IPS-18a (cell line): Measurements from ENCODE around the gene CPB2.

Experiments
- H3K27ac ChIP-seq: one replicate; pipeline ENCODE4 v1.5.1; 2013; ENCODE audit warnings: low read length
- H3K27me3 ChIP-seq: one replicate; pipeline ENCODE4 v1.6.1; 2013; ENCODE audit warnings: mild to moderate bottlenecking, low read length; ENCODE audit not compliant: control insufficient read depth, insufficient read depth
- H3K36me3 ChIP-seq: one replicate; pipeline ENCODE4 v1.6.1; 2013; ENCODE audit warnings: low read depth, low read length; ENCODE audit not compliant: control insufficient read depth
- H3K4me1 ChIP-seq: one replicate; pipeline ENCODE4 v1.6.1; 2013; ENCODE audit warnings: low read depth, low read length; ENCODE audit not compliant: control insufficient read depth
- H3K4me3 ChIP-seq: one replicate; pipeline ENCODE4 v1.5.1; 2013; ENCODE audit warnings: low read length
- H3K9ac ChIP-seq: one replicate; pipeline ENCODE4 v1.6.1; 2013; ENCODE audit warnings: mild to moderate bottlenecking, low read length, moderate library complexity
- H3K9me3 ChIP-seq: one replicate; pipeline ENCODE4 v1.6.1; 2013; ENCODE audit warnings: low read depth, low read length; ENCODE audit not compliant: control insufficient read depth

The CPB2 gene

GRCh38 chr13:46104868-46105267 is at the start of gene CPB2:
Gene CPB2, minus strand, starts transcription at chr13:46105033. Its CDS starts 24 bp downstream, at chr13:46105009.
- Histone ChIP-seq H3K27ac (no peak within 1 kb of the TSS), H3K9ac (no peak within 1 kb of the TSS), H3K36me3 (no peaks in the 10 kb centered on the region), H3K9me3 (no peaks in the 10 kb centered on the region), H3K4me1 (no peaks in the 10 kb centered on the region), H3K4me3 (no peak within 1 kb of the TSS), H3K27me3 (no peaks in the 10 kb centered on the region)

GRCh38 chr13:46154136-46154801 is 49.4 kb upstream of the CPB2 start:
- Histone ChIP-seq H3K36me3 (no peaks in the 10 kb centered on the region), H3K9me3 (no peaks in the 10 kb centered on the region), H3K4me1 (no peaks in the 10 kb centered on the region), H3K27ac (no peak overlapping the region), H3K27me3 (no peaks in the 10 kb centered on the region), H3K4me3 (no peak overlapping the region), H3K9ac (no peak overlapping the region)

DNA sequence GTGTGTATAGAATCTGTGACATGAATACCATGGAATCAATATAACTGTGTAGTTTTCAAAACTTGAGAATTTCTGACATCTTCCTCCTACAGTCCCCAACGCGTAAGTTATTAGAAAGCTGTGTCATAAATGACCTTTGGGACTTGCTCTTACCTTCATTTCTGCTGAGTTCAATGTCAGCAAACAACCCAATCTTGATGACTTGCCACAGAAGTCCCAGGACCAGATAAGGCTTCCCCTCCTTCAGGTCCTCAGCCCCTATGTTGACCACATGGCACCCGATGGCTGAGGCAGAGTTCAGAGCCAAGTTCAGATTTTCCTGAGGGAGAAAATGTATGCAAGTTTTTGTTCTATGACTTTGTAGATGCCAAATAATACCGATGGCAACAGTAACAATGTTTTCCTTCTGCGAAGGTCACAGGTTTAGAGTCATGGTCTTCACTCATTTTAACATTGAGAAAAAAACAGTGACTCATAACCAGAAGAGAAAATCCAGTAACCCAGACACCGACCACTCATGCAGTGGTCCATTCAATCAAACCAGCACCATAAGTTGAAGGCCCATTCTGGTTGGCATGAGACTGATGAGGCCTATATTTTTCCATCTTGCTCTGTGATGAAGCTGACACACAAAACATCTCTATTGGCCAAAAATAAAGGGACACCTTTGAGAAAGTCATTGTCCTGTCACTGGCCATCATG is 47.9 kb upstream of the CPB2 start:
- Histone ChIP-seq H3K4me1 (no peaks in the 10 kb centered on the region), H3K36me3 (no peaks in the 10 kb centered on the region), H3K27ac (no peak overlapping the region), H3K9ac (no peak overlapping the region), H3K4me3 (no peak overlapping the region), H3K9me3 (no peaks in the 10 kb centered on the region), H3K27me3 (no peaks in the 10 kb centered on the region)

DNA sequence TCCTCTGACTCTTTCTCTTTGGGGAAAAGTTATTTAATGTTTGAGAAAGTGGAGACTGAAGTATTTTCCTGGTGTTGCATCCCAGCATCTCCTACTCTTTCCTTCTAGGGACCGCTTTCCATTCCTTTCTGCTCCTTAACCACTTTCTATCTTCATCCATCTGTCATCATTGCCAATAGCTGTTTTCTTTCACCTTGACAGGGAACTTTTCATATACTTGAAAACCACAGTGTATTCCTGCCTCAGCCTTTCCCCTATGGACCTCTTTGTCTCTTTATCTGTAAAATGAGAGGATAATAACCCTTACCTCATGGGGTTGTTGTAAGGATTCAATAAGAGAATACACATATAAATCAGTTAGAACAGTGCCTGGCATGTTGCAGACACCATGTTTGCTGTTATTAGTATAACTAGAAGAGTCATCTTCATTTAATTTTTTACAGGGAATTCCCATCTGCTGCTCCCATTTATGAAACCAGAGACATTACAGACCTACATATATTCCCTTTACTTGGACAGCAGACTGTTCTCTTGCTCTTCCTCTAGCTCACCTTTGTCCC is 45.4 kb upstream of the CPB2 start:
- no peaks in the 10 kb centered on the region for H3K36me3 ChIP-seq
- no peak overlapping the region for H3K4me3 ChIP-seq
- H3K4me1 ChIP-seq = peaks cover 4% of the 10 kb centered on the region
- H3K27ac ChIP-seq = no peak overlapping the region
- H3K9me3 ChIP-seq = no peaks in the 10 kb centered on the region
- H3K27me3 ChIP-seq = no peaks in the 10 kb centered on the region
- H3K9ac ChIP-seq = no peak overlapping the region

DNA sequence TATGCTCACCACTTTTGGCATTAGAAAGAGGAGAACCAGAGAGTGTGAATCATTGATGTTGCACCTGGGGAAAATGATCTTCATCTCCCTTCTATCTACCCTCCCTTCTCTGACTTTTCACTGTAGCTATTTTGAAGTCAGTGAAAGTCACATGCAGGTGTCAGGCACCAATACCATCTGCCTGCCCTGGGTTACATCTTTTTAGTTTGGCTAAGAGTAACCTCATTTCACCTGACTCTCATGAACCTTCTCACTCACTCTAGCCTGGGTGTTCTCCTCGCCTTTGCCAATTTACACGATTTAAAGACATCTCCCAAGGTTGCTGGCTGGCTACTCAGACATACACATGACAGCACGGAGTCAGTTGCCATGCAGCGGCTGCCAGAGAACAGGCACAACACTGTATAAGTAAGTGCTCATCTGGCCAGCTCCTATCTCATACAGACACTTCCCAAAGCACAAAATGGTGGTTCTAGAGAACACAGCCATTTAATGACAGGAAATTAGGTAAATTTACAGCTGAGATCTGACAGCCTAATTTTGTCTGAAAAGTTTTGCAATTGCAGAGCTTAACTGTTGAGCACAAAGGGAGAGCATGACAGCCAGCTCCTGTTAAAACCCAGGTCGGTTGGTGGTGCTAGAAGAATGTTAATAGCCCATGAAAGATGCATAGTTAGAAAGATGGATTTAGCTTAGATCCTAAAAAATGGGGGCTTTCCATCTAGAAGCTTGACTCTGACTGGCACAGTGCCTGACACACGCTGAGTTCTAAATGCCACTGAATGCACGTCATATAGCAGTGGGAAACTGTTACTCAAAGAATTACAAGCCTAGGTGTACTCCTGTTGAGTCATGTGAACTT is 44.7 kb upstream of the CPB2 start:
- Histone ChIP-seq H3K4me3 (no peak overlapping the region), H3K27ac (no peak overlapping the region), H3K27me3 (no peaks in the 10 kb centered on the region), H3K36me3 (no peaks in the 10 kb centered on the region), H3K9me3 (no peaks in the 10 kb centered on the region), H3K4me1 (peaks cover 4% of the 10 kb centered on the region), H3K9ac (no peak overlapping the region)

- no peaks in the 10 kb centered on the region for H3K36me3 ChIP-seq
- H3K9ac ChIP-seq = no peak overlapping the region
These were observed 42.1 kb upstream of the CPB2 start for GRCh38 chr13:46146898-46147297.

DNA sequence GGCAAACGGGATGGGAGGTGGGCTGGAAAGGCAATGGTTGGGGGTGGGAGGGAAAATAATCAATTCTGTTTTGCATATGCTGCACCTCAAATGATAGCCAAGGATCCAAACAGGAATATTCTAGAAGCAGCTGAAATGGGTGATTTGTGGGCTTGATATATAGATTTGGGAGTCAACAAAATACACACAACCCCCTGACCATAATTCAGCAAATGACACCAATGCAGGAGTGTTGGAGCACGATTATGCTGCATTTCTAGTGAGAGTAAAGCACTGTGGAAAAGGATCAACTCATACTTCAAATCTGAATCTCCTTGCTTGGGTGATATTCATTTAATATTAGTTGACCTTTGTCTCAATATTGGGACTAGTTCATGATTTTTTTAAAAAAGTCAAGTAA is 41.1 kb upstream of the CPB2 start:
- H3K36me3 ChIP-seq = no peaks in the 10 kb centered on the region

More at GRCh38 chr13:46146898-46147297, 42.1 kb upstream of the CPB2 start:
- Histone ChIP-seq H3K4me1 (peaks cover 12% of the 10 kb centered on the region), H3K9me3 (no peaks in the 10 kb centered on the region), H3K27ac (no peak overlapping the region), H3K27me3 (no peaks in the 10 kb centered on the region), H3K4me3 (no peak overlapping the region)

DNA sequence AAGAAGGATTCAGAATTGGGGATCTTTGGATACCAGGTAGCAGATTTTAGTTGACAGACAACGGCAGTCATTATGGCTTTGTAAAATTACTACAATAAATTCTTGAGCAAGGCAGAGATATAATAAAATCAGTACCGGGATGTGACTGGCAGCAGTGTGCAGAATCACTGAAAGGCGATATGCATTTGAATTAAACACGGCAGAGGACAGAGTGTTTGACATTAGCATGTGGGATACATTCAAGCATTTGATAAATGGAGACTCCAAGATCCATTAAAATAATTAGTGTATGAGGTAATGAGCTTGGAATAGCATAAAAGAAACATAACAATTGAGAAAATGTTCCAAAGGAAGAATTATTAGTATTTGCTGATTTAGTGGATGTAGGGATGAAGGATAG is 40.3 kb upstream of the CPB2 start:
- Histone ChIP-seq H3K36me3 (no peaks in the 10 kb centered on the region), H3K9me3 (no peaks in the 10 kb centered on the region), H3K9ac (no peak overlapping the region)

More for the DNA sequence above, 41.1 kb upstream of the CPB2 start:
- H3K27me3 ChIP-seq = no peaks in the 10 kb centered on the region
- no peak overlapping the region for H3K9ac ChIP-seq
- H3K4me3 ChIP-seq = no peak overlapping the region
- no peaks in the 10 kb centered on the region for H3K9me3 ChIP-seq
- H3K27ac ChIP-seq = no peak overlapping the region
- peaks cover 12% of the 10 kb centered on the region for H3K4me1 ChIP-seq

GRCh38 chr13:46143184-46143701 is 38.4 kb upstream of the CPB2 start:
- H3K27me3 ChIP-seq = no peaks in the 10 kb centered on the region
- peaks cover 12% of the 10 kb centered on the region for H3K4me1 ChIP-seq
- H3K9ac ChIP-seq = no peak overlapping the region
- H3K27ac ChIP-seq = no peak overlapping the region
- H3K9me3 ChIP-seq = no peaks in the 10 kb centered on the region
- H3K4me3 ChIP-seq = no peak overlapping the region
- H3K36me3 ChIP-seq = no peaks in the 10 kb centered on the region

More for the DNA sequence above, 40.3 kb upstream of the CPB2 start:
- Histone ChIP-seq H3K4me1 (peaks cover 12% of the 10 kb centered on the region), H3K27ac (no peak overlapping the region), H3K4me3 (no peak overlapping the region), H3K27me3 (no peaks in the 10 kb centered on the region)

DNA sequence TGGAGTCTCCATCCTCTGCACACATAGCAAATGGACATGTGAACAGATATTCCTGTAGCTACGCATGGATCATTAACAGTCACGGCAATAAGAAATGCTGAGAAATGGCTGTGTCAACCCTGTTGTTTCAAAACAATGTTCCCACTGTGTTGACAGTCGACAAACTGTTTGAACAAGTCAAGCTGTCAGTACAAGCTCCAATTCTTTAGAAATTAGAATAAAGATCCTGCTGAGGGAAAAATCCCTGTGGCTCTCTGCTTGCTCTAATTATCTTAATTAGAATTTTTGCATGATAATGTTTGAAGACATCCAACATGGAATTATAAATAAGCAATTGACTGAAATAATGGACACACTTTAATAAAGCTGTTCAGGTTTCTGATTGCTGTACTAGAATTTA is 37.9 kb upstream of the CPB2 start:
- no peaks in the 10 kb centered on the region for H3K36me3 ChIP-seq
- H3K27me3 ChIP-seq = no peaks in the 10 kb centered on the region

DNA sequence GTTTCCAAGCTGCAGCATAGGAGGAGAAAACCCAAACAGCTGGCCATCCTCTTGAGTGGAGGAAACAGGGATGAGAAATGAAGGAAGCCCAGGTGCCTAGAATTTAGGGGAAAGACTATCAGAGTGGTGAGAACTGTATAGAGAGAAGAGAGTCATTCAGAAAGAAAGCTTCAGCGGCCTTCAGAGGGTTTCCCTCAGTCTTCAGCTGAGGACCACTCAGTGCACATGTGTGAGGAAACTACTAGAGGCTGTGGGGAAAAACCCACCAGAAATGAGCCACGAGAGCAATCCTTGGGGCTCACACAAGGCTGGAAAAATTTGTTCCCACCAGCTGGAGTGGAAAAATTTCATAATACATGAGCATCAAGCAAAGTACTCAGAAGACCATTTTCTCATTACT is 35.2 kb upstream of the CPB2 start:
- Histone ChIP-seq H3K4me3 (no peak overlapping the region), H3K27me3 (no peaks in the 10 kb centered on the region), H3K9ac (no peak overlapping the region), H3K9me3 (no peaks in the 10 kb centered on the region), H3K4me1 (peaks cover 12% of the 10 kb centered on the region), H3K36me3 (no peaks in the 10 kb centered on the region), H3K27ac (no peak overlapping the region)

More for the DNA sequence above, 37.9 kb upstream of the CPB2 start:
- no peak overlapping the region for H3K4me3 ChIP-seq
- H3K9ac ChIP-seq = no peak overlapping the region
- H3K4me1 ChIP-seq = peaks cover 12% of the 10 kb centered on the region
- no peaks in the 10 kb centered on the region for H3K9me3 ChIP-seq
- H3K27ac ChIP-seq = no peak overlapping the region
